Neural progenitor cell (in vitro differentiated cells): ENCODE measurements around the gene RASGRP4. TPM values are rescaled to one million over a fixed set of nuclear protein-coding genes. Genes with fewer than 3 reads are reported as not detected.

ENCODE experiments used
- DNase-seq: peaks from one replicate; pipeline ENCODE4 v3.0.0-alpha.2; 2016; ENCODE audit warnings: low spot score
- H2AFZ ChIP-seq: fragments of 200-600 bp; sonication (generic); replicated peaks from 2 replicates; pipeline ENCODE4 v1.6.1; 2016; ENCODE audit warnings: antibody characterized with exemption
- H3F3A ChIP-seq: fragments of 200-600 bp; sonication (generic); 2 replicates; pipeline ENCODE4 v1.6.1; 2016; ENCODE audit warnings: antibody characterized with exemption, low read depth
- H3K27ac ChIP-seq: fragments of 200-600 bp; sonication (generic); 2 replicates; pipeline ENCODE4 v1.5.1; 2016; ENCODE audit warnings: mild to moderate bottlenecking
- H3K27me3 ChIP-seq: fragments of 200-600 bp; sonication (generic); 2 replicates; pipeline ENCODE4 v1.6.1; 2016; ENCODE audit warnings: mild to moderate bottlenecking, moderate library complexity
- H3K36me3 ChIP-seq: fragments of 200-600 bp; sonication (generic); 2 replicates; pipeline ENCODE4 v1.5.1; 2016
- H3K4me1 ChIP-seq: fragments of 200-600 bp; sonication (generic); 2 replicates; pipeline ENCODE4 v1.6.1; 2016; ENCODE audit warnings: mixed run types
- H3K4me2 ChIP-seq: fragments of 200-600 bp; sonication (generic); 2 replicates; pipeline ENCODE4 v1.6.1; 2016
- H3K4me3 ChIP-seq: fragments of 200-600 bp; sonication (generic); 2 replicates; pipeline ENCODE4 v1.5.1; 2016
- H3K79me2 ChIP-seq: fragments of 200-600 bp; sonication (generic); 2 replicates; pipeline ENCODE4 v1.6.1; 2016; ENCODE audit warnings: low read depth
- H3K9ac ChIP-seq: fragments of 200-600 bp; sonication (generic); 2 replicates; pipeline ENCODE4 v1.6.1; 2016
- H3K9me3 ChIP-seq: fragments of 200-600 bp; sonication (generic); 2 replicates; pipeline ENCODE4 v1.5.1; 2016; ENCODE audit warnings: low read depth
- H4K20me1 ChIP-seq: fragments of 200-600 bp; sonication (generic); 2 replicates; pipeline ENCODE4 v1.6.1; 2016; ENCODE audit warnings: low read depth
- H3K27ac Mint-ChIP-seq: 3 replicates; pipeline ENCODE4 v1.8.0; 2021; ENCODE audit warnings: mixed read lengths
- H3K27me3 Mint-ChIP-seq: 2 replicates; pipeline ENCODE4 v1.8.0; 2022; ENCODE audit warnings: low read depth, mild to moderate bottlenecking, inconsistent platforms, moderate library complexity, mixed read lengths; ENCODE audit not compliant: insufficient read depth
- H3K36me3 Mint-ChIP-seq: 3 replicates; pipeline ENCODE4 v1.8.0; 2021; ENCODE audit warnings: mixed read lengths
- H3K4me1 Mint-ChIP-seq: 3 replicates; pipeline ENCODE4 v1.8.0; 2021; ENCODE audit warnings: mixed read lengths
- H3K4me3 Mint-ChIP-seq: 3 replicates; pipeline ENCODE4 v1.8.0; 2021; ENCODE audit warnings: mild to moderate bottlenecking, moderate library complexity, mixed read lengths
- H3K9me3 Mint-ChIP-seq: 3 replicates; pipeline ENCODE4 v1.8.0; 2020; ENCODE audit warnings: mixed read lengths
- CTCF ChIP-seq: fragments of 200-600 bp; sonication (generic); IDR thresholded peaks from 2 replicates; pipeline ENCODE4 v1.5.1; 2017; ENCODE audit warnings: antibody characterized with exemption, mild to moderate bottlenecking
- EZH2 ChIP-seq: fragments of 200-600 bp; sonication (generic); IDR thresholded peaks from 2 replicates; pipeline ENCODE4 v1.6.1; 2017; ENCODE audit warnings: antibody characterized with exemption, mild to moderate bottlenecking, moderate library complexity
- EZH2phosphoT487 ChIP-seq: fragments of 200-600 bp; sonication (generic); IDR thresholded peaks from 2 replicates; pipeline ENCODE4 v1.6.1; 2017; ENCODE audit warnings: antibody characterized with exemption
- total RNA-seq: library from RNA; depleted of rRNA; stranded (reverse); fragments of >200 nt; gene quantifications from 2 replicates; pipeline ENCODE4 v1.2.3, GENCODE V29; 2015; ENCODE audit warnings: low replicate concordance

Gene RASGRP4
- total RNA-seq, 1 donor from 2014 or later = not detected

- Histone ChIP-seq H3K27me3 (no peaks in the 10 kb centered on the region), H3K4me1 (no peaks in the 10 kb centered on the region), H2AFZ (no peak overlapping the region), H3K9me3 (no peaks in the 10 kb centered on the region), H3K4me2 (no peak overlapping the region), H3K36me3 (no peaks in the 10 kb centered on the region), H3K9ac (no peak overlapping the region), H4K20me1 (peaks cover 6% of the 10 kb centered on the region), H3K79me2 (no peaks in the 10 kb centered on the region), H3K4me3 (no peak overlapping the region), H3F3A (no peaks in the 10 kb centered on the region), H3K27ac (no peak overlapping the region)
- Mint-ChIP-seq H3K4me1 (no peaks in the 10 kb centered on the region), H3K27me3 (peaks cover 10% of the 10 kb centered on the region), H3K27ac (no peak overlapping the region), H3K4me3 (no peak overlapping the region), H3K9me3 (no peaks in the 10 kb centered on the region), H3K36me3 (no peaks in the 10 kb centered on the region)
- no peak for TF ChIP-seq EZH2
- TF ChIP-seq EZH2phosphoT487 = no peak
- no peak for TF ChIP-seq CTCF
- no peak for DNase-seq
These were observed 25.6 kb upstream of the RASGRP4 start for GRCh38 chr19:38451629-38452028.

- H3K9me3 Mint-ChIP-seq = no peaks in the 10 kb centered on the region
- Histone ChIP-seq H3K4me2 (no peak overlapping the region), H3K27ac (no peak overlapping the region), H3K36me3 (no peaks in the 10 kb centered on the region), H3K79me2 (no peaks in the 10 kb centered on the region), H4K20me1 (peaks cover 6% of the 10 kb centered on the region), H3K9me3 (no peaks in the 10 kb centered on the region), H3K4me3 (no peak overlapping the region), H3K4me1 (no peaks in the 10 kb centered on the region), H3K9ac (no peak overlapping the region), H3F3A (no peaks in the 10 kb centered on the region), H3K27me3 (no peaks in the 10 kb centered on the region), H2AFZ (no peak overlapping the region)
- no peak for DNase-seq
- no peak overlapping the region for H3K27ac Mint-ChIP-seq
- no peak overlapping the region for H3K4me3 Mint-ChIP-seq
- no peaks in the 10 kb centered on the region for H3K4me1 Mint-ChIP-seq
- H3K36me3 Mint-ChIP-seq = no peaks in the 10 kb centered on the region
- TF ChIP-seq CTCF (no peak), EZH2phosphoT487 (no peak), EZH2 (no peak)
- H3K27me3 Mint-ChIP-seq = peaks cover 10% of the 10 kb centered on the region
These were observed 25.0 kb upstream of the RASGRP4 start for GRCh38 chr19:38451036-38451435.

GRCh38 chr19:38449518-38449917 is 23.5 kb upstream of the RASGRP4 start:
- TF ChIP-seq EZH2 = no peak
- TF ChIP-seq EZH2phosphoT487 = no peak
- no peak for TF ChIP-seq CTCF
- H4K20me1 ChIP-seq = no peaks in the 10 kb centered on the region
- Mint-ChIP-seq H3K4me3 (no peak overlapping the region), H3K27ac (no peak overlapping the region), H3K36me3 (no peaks in the 10 kb centered on the region), H3K4me1 (no peaks in the 10 kb centered on the region), H3K9me3 (no peaks in the 10 kb centered on the region), H3K27me3 (peaks cover 8% of the 10 kb centered on the region)
- no peak overlapping the region for H3K4me3 ChIP-seq
- no peaks in the 10 kb centered on the region for H3K79me2 ChIP-seq
- H3K9me3 ChIP-seq = no peaks in the 10 kb centered on the region
- no peak overlapping the region for H3K9ac ChIP-seq
- H3K4me2 ChIP-seq = no peak overlapping the region
- H3K4me1 ChIP-seq = no peaks in the 10 kb centered on the region
- no peaks in the 10 kb centered on the region for H3K36me3 ChIP-seq
- H3K27ac ChIP-seq = no peak overlapping the region
- H3F3A ChIP-seq = no peaks in the 10 kb centered on the region
- DNase-seq = no peak
- H3K27me3 ChIP-seq = no peaks in the 10 kb centered on the region
- H2AFZ ChIP-seq = no peak overlapping the region

GRCh38 chr19:38448225-38448624 is 22.2 kb upstream of the RASGRP4 start:
- H3K4me2 ChIP-seq = no peak overlapping the region
- H2AFZ ChIP-seq = no peak overlapping the region
- Mint-ChIP-seq H3K4me3 (no peak overlapping the region), H3K36me3 (no peaks in the 10 kb centered on the region), H3K9me3 (no peaks in the 10 kb centered on the region), H3K4me1 (no peaks in the 10 kb centered on the region), H3K27me3 (peaks cover 8% of the 10 kb centered on the region), H3K27ac (peak overlapping the region; percentile 59)
- H3K4me3 ChIP-seq = no peak overlapping the region
- H3K79me2 ChIP-seq = no peaks in the 10 kb centered on the region
- no peak for DNase-seq
- H4K20me1 ChIP-seq = no peaks in the 10 kb centered on the region
- no peak overlapping the region for H3K9ac ChIP-seq
- H3F3A ChIP-seq = no peaks in the 10 kb centered on the region
- TF ChIP-seq EZH2 (no peak), EZH2phosphoT487 (no peak), CTCF (no peak)
- no peaks in the 10 kb centered on the region for H3K36me3 ChIP-seq
- no peak overlapping the region for H3K27ac ChIP-seq
- H3K9me3 ChIP-seq = no peaks in the 10 kb centered on the region
- no peaks in the 10 kb centered on the region for H3K27me3 ChIP-seq
- H3K4me1 ChIP-seq = no peaks in the 10 kb centered on the region
